ENCODE results near the gene FHOD1. TPM values are rescaled to one million over a fixed set of nuclear protein-coding genes. Genes with fewer than 3 reads are reported as not detected.

FHOD1 gene
- total and polyA plus RNA-seq, 9 of the 15 experiments (the other 6 are each of a cell fraction or from before 2014, with no cell fraction given): 18.7 to 126 (median 32.3) TPM

DNA sequence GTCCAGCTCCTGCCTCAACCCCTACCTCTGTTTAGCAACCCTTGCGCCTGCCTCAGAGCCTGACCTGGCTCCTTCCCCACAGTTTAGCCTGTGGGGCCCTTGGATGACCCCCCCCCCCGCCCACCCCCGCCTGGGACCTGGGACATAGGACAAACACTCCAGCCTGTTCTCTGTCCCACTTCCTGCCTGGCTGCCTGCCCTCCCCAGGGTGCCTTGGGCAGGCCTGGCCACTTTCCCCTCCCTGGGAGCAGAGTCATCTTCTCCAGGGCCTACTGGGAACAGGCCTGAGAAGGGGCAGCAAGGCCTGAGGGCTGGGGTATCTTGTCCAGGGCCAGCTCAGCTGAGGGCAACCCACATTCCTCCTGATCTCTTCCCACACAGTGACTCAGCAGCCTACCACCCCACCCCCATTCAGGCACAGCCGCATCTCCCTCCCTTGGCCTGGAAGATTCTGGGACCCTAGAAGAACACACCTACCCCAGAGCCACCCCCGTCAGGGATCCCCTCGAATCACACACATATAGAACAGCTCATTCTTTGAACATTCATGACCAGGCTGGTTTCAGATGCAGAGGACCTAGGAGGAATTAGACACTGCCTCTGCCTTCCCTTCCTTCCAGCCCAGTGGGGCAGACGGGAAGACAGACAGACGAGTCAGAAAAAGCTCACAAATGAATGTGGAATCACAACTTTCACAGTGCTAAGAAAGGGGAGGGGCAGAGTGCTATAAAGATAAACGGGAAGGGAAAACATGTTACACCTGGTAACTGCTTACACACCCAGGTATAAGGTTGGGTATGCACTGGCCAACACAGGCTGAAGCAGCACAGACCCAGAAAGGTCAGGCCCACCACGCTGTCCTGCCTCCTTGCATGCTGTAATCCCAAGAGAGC lies 6.0 kb downstream of the FHOD1 start (continued):
- TF ChIP-seq, protein P1, sequence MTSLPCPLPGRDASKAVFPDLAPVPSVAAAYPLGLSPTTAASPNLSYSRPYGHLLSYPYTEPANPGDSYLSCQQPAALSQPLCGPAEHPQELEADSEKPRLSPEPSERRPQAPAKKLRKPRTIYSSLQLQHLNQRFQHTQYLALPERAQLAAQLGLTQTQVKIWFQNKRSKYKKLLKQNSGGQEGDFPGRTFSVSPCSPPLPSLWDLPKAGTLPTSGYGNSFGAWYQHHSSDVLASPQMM (CRISPR knock-in tag; IDR thresholded peaks at IDR 0.05): no peak
- no peak for TF ChIP-seq HNRNPK (IDR thresholded peaks at IDR 0.05; ENCODE audit: low read depth, low read length, poor library complexity, severe bottlenecking)
- TF ChIP-seq XRCC4 (IDR thresholded peaks at IDR 0.05; ENCODE audit: extremely low read depth, insufficient read depth, insufficient read length): no peak
- TF ChIP-seq, protein P2, sequence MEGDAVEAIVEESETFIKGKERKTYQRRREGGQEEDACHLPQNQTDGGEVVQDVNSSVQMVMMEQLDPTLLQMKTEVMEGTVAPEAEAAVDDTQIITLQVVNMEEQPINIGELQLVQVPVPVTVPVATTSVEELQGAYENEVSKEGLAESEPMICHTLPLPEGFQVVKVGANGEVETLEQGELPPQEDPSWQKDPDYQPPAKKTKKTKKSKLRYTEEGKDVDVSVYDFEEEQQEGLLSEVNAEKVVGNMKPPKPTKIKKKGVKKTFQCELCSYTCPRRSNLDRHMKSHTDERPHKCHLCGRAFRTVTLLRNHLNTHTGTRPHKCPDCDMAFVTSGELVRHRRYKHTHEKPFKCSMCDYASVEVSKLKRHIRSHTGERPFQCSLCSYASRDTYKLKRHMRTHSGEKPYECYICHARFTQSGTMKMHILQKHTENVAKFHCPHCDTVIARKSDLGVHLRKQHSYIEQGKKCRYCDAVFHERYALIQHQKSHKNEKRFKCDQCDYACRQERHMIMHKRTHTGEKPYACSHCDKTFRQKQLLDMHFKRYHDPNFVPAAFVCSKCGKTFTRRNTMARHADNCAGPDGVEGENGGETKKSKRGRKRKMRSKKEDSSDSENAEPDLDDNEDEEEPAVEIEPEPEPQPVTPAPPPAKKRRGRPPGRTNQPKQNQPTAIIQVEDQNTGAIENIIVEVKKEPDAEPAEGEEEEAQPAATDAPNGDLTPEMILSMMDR (IDR thresholded peaks at IDR 0.05 in 2 of 3, conservative IDR thresholded peaks at IDR 0.05 in 1 of 3; ENCODE audit: insufficient read depth in 2 of 3, low read depth in 1 of 3, low read length in 3 of 3): no peak
- TF ChIP-seq RBM15 (IDR thresholded peaks at IDR 0.05; ENCODE audit: insufficient read depth, low read length): no peak
- TF ChIP-seq, protein P3, sequence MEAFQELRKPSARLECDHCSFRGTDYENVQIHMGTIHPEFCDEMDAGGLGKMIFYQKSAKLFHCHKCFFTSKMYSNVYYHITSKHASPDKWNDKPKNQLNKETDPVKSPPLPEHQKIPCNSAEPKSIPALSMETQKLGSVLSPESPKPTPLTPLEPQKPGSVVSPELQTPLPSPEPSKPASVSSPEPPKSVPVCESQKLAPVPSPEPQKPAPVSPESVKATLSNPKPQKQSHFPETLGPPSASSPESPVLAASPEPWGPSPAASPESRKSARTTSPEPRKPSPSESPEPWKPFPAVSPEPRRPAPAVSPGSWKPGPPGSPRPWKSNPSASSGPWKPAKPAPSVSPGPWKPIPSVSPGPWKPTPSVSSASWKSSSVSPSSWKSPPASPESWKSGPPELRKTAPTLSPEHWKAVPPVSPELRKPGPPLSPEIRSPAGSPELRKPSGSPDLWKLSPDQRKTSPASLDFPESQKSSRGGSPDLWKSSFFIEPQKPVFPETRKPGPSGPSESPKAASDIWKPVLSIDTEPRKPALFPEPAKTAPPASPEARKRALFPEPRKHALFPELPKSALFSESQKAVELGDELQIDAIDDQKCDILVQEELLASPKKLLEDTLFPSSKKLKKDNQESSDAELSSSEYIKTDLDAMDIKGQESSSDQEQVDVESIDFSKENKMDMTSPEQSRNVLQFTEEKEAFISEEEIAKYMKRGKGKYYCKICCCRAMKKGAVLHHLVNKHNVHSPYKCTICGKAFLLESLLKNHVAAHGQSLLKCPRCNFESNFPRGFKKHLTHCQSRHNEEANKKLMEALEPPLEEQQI (IDR thresholded peaks at IDR 0.05): no peak
- TF ChIP-seq ATF1 (CRISPR knock-in tag; IDR thresholded peaks at IDR 0.05): no peak
- TF ChIP-seq ATF1 (tag; IDR thresholded peaks at IDR 0.05): no peak
- TF ChIP-seq ZNF121 (CRISPR knock-in tag; conservative IDR thresholded peaks at IDR 0.05): no peak
- no peak for TF ChIP-seq ZNF354B (CRISPR knock-in tag; IDR thresholded peaks at IDR 0.05)
- TF ChIP-seq, protein P4, sequence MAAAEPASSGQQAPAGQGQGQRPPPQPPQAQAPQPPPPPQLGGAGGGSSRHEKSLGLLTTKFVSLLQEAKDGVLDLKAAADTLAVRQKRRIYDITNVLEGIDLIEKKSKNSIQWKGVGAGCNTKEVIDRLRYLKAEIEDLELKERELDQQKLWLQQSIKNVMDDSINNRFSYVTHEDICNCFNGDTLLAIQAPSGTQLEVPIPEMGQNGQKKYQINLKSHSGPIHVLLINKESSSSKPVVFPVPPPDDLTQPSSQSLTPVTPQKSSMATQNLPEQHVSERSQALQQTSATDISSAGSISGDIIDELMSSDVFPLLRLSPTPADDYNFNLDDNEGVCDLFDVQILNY (CRISPR knock-in tag; IDR thresholded peaks at IDR 0.05): no peak

Data from K562 (cell line).